Stimulated activated effector memory CD8-positive, alpha-beta T cell treated with anti-CD3 and anti-CD28 coated beads, Interleukin-12 subunit alpha, Interleukin-12 subunit beta, amount 100 ng/mL, for 72 hours (primary cell): Measurements from ENCODE around the gene CRHR2.

ENCODE experiments used
- ATAC-seq: fragments of 150-1000 bp; cut with Tn5 transposase; 2 replicates; pipeline ENCODE4 v1.10.0; 2021
- DNase-seq, 2 donors: peaks; one replicate each; pipeline ENCODE4 v3.0.0; 2021 to 2022; ENCODE audit warnings: low spot score in 2 of 2
- H3K27ac Mint-ChIP-seq: one replicate; pipeline ENCODE4 v1.8.0; 2022; ENCODE audit warnings: mild to moderate bottlenecking, mixed read lengths
- H3K36me3 Mint-ChIP-seq: one replicate; pipeline ENCODE4 v1.8.0; 2022; ENCODE audit warnings: mild to moderate bottlenecking, mixed read lengths
- H3K4me1 Mint-ChIP-seq: one replicate; pipeline ENCODE4 v1.8.0; 2022; ENCODE audit warnings: mixed read lengths
- H3K4me3 Mint-ChIP-seq: one replicate; pipeline ENCODE4 v1.8.0; 2022; ENCODE audit warnings: mild to moderate bottlenecking, mixed read lengths
- H3K9me3 Mint-ChIP-seq: one replicate; pipeline ENCODE4 v1.8.0; 2022; ENCODE audit warnings: mixed read lengths

CRHR2 gene

DNA sequence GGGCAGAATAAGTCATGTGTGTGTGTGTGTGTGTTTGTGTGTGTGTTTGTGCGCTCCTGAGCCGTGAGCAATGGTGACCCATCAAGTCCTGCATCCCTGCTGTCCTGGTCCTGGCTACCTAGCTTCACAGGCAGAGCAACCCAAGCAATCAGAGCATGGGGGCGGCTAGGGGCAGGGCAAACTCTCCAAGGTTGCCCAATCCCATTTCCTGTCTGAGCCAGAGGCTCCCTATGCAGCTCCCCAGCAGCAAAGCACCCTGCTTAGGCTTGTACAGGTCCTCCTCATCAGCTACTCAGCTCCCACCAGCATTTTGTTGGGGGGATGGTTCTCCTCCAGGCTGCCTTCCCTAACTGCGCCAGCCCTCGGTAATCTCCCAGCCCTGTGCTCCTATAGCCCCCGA is 31.1 kb upstream of the CRHR2 start:
- DNase-seq (no peak), ATAC-seq (no peak)
- no peak overlapping the region for H3K4me3 Mint-ChIP-seq
- H3K36me3 Mint-ChIP-seq = no peaks in the 10 kb centered on the region
- H3K9me3 Mint-ChIP-seq = peaks cover 6% of the 10 kb centered on the region
- H3K27ac Mint-ChIP-seq = no peak overlapping the region
- no peaks in the 10 kb centered on the region for H3K4me1 Mint-ChIP-seq

DNA sequence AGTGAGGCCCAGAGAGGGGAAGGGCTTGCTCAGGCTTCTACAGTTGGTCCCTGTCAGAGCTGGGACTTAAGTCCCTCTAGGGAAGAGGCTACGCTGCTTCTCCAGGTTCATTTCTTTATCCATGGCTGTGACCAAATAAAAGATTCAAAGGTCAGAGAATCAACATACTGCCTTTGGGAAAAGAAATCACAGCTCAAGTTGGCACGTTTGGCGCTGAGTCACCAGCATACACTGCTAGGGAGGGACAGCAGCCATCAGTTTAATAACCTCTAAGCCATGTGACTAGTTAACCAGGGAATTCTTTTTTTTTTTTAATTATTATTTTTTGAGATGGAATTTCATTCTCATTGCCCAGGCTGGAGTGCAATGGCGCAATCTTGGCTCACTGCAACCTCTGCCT is 28.4 kb upstream of the CRHR2 start:
- DNase-seq (no peak), ATAC-seq (no peak)
- H3K4me1 Mint-ChIP-seq = no peaks in the 10 kb centered on the region
- H3K36me3 Mint-ChIP-seq = no peaks in the 10 kb centered on the region
- no peak overlapping the region for H3K4me3 Mint-ChIP-seq
- H3K9me3 Mint-ChIP-seq = no peaks in the 10 kb centered on the region
- no peak overlapping the region for H3K27ac Mint-ChIP-seq

GRCh38 chr7:30709549-30709948 is 27.3 kb upstream of the CRHR2 start:
- H3K4me1 Mint-ChIP-seq = no peaks in the 10 kb centered on the region
- H3K27ac Mint-ChIP-seq = no peak overlapping the region
- ATAC-seq (no peak), DNase-seq (no peak)
- H3K36me3 Mint-ChIP-seq = no peaks in the 10 kb centered on the region
- H3K4me3 Mint-ChIP-seq = no peak overlapping the region
- no peaks in the 10 kb centered on the region for H3K9me3 Mint-ChIP-seq

DNA sequence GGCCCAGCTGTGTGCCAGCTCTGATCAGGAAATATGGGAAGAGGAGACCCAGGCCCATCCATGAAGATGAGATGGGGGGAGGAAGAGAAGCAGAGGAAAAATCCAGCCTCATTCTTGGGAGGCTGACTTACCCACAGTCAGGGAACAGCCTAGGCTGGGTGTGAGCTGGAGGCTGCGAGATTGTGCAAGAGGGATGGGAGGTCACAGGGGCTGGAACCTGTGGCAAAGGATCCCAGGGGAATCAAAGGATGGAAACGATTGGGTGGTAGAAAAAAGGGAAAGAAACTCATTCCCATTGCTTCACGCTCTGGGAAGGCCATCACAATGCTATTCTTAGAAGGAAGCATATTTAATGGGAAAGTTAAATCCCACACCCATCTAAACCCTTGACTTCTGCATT is 26.7 kb upstream of the CRHR2 start:
- Mint-ChIP-seq H3K36me3 (no peaks in the 10 kb centered on the region), H3K4me3 (no peak overlapping the region), H3K9me3 (no peaks in the 10 kb centered on the region), H3K27ac (no peak overlapping the region), H3K4me1 (no peaks in the 10 kb centered on the region)
- ATAC-seq = no peak
- no peak for DNase-seq

DNA sequence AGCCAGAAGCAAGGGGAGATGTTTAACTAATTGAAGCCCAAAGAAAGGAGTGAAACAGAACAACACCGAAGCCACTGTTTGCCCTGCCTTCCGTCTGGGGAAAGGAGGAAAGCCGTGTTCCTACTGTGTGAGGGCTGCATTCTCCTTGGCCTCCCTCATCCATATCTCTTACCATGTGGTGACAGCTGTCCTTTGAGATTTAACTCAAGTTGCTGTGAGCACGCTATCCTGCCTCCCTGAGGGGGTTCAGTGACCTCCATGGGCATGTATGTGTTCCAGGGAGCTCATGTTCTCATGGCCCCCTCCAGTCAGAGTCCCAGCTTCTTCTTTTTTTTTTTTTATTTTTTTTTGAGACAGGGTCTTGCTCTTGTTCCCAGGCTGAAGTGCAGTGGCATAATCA is 26.2 kb upstream of the CRHR2 start:
- no peaks in the 10 kb centered on the region for H3K9me3 Mint-ChIP-seq
- H3K36me3 Mint-ChIP-seq = no peaks in the 10 kb centered on the region
- H3K4me3 Mint-ChIP-seq = no peak overlapping the region
- ATAC-seq = no peak
- H3K27ac Mint-ChIP-seq = no peak overlapping the region
- no peak for DNase-seq
- no peaks in the 10 kb centered on the region for H3K4me1 Mint-ChIP-seq

DNA sequence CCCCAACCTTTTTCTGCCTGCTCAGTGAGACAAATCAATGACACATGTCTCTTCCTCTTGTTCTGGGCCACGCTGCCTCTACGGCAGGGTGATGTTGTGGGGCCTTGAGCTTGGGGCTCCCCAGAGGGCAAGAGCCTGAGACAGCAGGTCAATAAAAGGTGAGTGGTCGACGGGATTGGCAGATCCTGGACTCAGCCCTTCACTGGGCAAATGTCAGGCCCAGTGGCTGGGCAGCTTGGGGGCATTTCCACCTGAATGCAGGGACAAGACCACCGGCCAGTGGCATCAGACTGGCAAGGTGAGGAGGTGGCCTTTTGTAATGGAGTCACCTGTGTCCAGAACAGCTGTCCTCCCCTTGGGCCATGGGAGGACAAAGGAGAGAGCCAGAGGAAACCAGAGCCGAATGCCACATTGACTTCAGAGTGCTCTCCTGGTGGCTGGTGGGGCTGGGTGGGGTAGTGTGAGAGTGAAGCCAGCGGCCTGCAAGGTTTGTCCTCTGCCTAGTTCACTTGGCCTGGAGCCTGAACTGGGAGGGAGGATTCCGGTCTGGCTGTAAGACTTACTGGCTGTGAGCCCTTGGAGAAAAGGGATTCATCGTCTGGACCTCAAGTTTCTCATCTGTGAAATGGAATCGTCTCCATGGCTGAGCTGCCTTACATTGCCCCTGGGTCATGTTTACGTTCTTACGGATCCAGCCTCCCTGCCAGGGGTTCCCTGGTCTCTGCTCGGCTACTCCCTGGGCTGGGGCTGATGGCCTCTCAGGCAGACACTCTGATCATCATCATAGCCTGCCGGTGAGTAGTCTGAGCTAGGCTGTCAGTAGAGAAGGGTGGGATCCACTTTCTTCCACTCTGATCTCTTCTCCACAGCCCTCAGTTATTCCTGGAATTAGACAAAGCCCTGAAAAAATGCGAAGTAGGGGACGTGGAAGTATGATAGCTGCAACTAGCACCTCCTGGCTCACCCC is 25.4 kb upstream of the CRHR2 start:
- ATAC-seq (no peak), DNase-seq (no peak)
- no peak overlapping the region for H3K4me3 Mint-ChIP-seq
- H3K4me1 Mint-ChIP-seq = no peaks in the 10 kb centered on the region
- no peaks in the 10 kb centered on the region for H3K9me3 Mint-ChIP-seq
- H3K36me3 Mint-ChIP-seq = no peaks in the 10 kb centered on the region
- peak overlapping the region; percentile 4 for H3K27ac Mint-ChIP-seq

- Mint-ChIP-seq H3K27ac (peak overlapping the region; percentile 4), H3K36me3 (no peaks in the 10 kb centered on the region), H3K4me1 (no peaks in the 10 kb centered on the region), H3K9me3 (no peaks in the 10 kb centered on the region), H3K4me3 (no peak overlapping the region)
- ATAC-seq (no peak), DNase-seq (no peak)
Observed at GRCh38 chr7:30706908-30707307, 24.7 kb upstream of the CRHR2 start.

- Mint-ChIP-seq H3K36me3 (no peaks in the 10 kb centered on the region), H3K27ac (no peak overlapping the region), H3K9me3 (no peaks in the 10 kb centered on the region), H3K4me3 (no peak overlapping the region), H3K4me1 (peaks cover 5% of the 10 kb centered on the region)
- no peak for DNase-seq
- ATAC-seq = no peak
Observed at GRCh38 chr7:30706316-30706715, 24.1 kb upstream of the CRHR2 start.

GRCh38 chr7:30705596-30705995 is 23.3 kb upstream of the CRHR2 start:
- H3K36me3 Mint-ChIP-seq = no peaks in the 10 kb centered on the region
- H3K4me3 Mint-ChIP-seq = no peak overlapping the region
- peaks cover 5% of the 10 kb centered on the region for H3K4me1 Mint-ChIP-seq
- no peak for ATAC-seq
- no peaks in the 10 kb centered on the region for H3K9me3 Mint-ChIP-seq
- DNase-seq = no peak
- no peak overlapping the region for H3K27ac Mint-ChIP-seq

DNA sequence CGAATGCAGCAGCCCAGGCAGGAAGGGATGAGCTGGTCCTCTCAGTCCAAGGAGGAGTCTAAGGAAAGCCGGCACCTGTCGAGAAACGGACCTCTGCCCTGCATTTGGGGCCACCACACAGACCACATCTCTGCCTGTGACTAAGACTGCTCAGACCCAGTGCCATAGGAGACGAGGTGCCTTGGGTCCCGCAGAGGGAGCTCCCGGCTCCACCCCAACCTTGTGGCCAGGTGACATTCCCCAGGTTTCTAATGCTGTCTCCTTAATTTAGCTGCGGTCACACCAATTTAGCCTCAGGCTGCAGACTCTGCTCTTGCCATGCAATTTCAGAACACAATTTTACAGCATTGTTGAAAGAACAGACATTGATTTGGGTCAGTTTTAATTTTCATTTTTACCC is 22.8 kb upstream of the CRHR2 start:
- ATAC-seq (no peak), DNase-seq (no peak)
- H3K27ac Mint-ChIP-seq = no peak overlapping the region
- no peak overlapping the region for H3K4me3 Mint-ChIP-seq
- no peaks in the 10 kb centered on the region for H3K36me3 Mint-ChIP-seq
- no peaks in the 10 kb centered on the region for H3K9me3 Mint-ChIP-seq
- H3K4me1 Mint-ChIP-seq = peaks cover 5% of the 10 kb centered on the region

DNA sequence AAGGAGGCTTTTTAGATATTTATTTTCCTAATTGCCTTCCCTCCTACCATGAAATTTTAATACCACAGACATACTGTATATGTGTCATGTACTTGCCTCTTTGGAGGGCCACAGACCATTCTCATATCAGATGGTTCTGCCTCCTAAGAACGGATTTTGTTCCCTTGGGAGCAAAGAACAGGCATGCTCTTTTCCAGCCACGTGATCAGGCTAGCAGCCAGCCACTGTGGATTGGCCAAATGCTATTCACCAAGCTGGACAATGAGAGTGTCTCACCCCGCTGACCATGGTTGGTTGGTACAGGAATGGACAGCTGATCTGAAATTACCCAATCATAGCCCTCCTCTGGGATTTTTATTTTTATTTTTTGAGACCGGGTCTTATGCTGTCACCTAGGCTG is 21.5 kb upstream of the CRHR2 start:
- no peak for DNase-seq
- no peak for ATAC-seq
- H3K9me3 Mint-ChIP-seq = no peaks in the 10 kb centered on the region
- H3K36me3 Mint-ChIP-seq = no peaks in the 10 kb centered on the region
- H3K4me3 Mint-ChIP-seq = no peak overlapping the region
- peaks cover 5% of the 10 kb centered on the region for H3K4me1 Mint-ChIP-seq
- H3K27ac Mint-ChIP-seq = no peak overlapping the region

GRCh38 chr7:30702200-30702599 is 19.9 kb upstream of the CRHR2 start:
- Mint-ChIP-seq H3K4me3 (no peak overlapping the region), H3K36me3 (no peaks in the 10 kb centered on the region), H3K9me3 (no peaks in the 10 kb centered on the region), H3K4me1 (peaks cover 12% of the 10 kb centered on the region), H3K27ac (no peak overlapping the region)
- ATAC-seq = peak; percentile 15
- DNase-seq = no peak

- DNase-seq = no peak
Observed at GRCh38 chr7:30700941-30701340, 18.7 kb upstream of the CRHR2 start.

GRCh38 chr7:30699706-30700495 is 17.6 kb upstream of the CRHR2 start:
- ATAC-seq (no peak), DNase-seq (no peak)
- Mint-ChIP-seq H3K27ac (no peak overlapping the region), H3K9me3 (no peaks in the 10 kb centered on the region), H3K4me3 (no peak overlapping the region), H3K4me1 (peaks cover 12% of the 10 kb centered on the region), H3K36me3 (no peaks in the 10 kb centered on the region)

More at GRCh38 chr7:30700941-30701340, 18.7 kb upstream of the CRHR2 start:
- peaks cover 12% of the 10 kb centered on the region for H3K4me1 Mint-ChIP-seq
- H3K9me3 Mint-ChIP-seq = no peaks in the 10 kb centered on the region
- no peak overlapping the region for H3K4me3 Mint-ChIP-seq
- ATAC-seq = no peak
- no peaks in the 10 kb centered on the region for H3K36me3 Mint-ChIP-seq
- no peak overlapping the region for H3K27ac Mint-ChIP-seq

- peaks cover 12% of the 10 kb centered on the region for H3K4me1 Mint-ChIP-seq
Observed at GRCh38 chr7:30698481-30698880, 16.2 kb upstream of the CRHR2 start.

More at GRCh38 chr7:30698481-30698880, 16.2 kb upstream of the CRHR2 start:
- H3K27ac Mint-ChIP-seq = no peak overlapping the region
- DNase-seq (no peak), ATAC-seq (no peak)
- H3K4me3 Mint-ChIP-seq = no peak overlapping the region
- H3K36me3 Mint-ChIP-seq = no peaks in the 10 kb centered on the region
- no peaks in the 10 kb centered on the region for H3K9me3 Mint-ChIP-seq
